Measurements from ENCODE around the gene ANO2.

ANO2 gene

DNA sequence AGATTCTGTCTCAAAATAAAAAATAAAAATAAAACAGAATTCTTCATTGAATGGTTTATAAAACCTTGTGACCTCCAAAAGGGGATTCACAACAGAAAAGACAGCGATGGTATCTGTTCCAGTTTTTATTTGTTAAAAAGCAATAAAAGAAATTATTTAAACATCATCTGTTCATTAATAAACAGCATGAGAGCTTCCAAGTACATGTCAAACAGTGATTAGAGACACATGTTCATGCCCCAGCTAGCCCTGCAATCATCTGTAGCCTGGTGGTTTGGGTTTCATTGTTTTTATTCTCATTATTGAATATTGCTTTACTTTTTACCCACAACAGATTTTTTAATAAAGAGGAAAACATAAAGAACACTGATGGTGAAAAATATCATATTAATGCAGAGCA is 173.3 kb downstream of the ANO2 start:
- no peak for DNase-seq

DNA sequence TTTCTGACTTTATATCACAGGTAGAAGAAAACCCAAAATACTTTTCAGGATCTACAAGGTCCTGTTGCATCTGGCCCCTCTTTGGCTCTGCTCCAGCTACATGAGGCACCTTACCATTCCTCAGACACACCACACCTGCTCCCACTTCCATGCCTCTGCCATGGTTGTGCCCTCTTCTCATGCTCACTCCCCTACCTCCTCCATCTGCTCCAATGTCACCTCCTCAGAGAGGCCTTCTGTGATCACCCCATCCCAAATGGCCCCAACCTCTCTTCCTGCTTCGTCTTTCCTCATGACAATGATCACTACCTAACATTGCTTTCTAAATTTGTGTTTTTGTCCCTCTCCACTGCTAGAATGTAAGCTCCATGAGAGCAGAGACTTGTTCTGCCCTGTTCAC is 174.3 kb downstream of the ANO2 start:
- DNase-seq, result no peak

DNA sequence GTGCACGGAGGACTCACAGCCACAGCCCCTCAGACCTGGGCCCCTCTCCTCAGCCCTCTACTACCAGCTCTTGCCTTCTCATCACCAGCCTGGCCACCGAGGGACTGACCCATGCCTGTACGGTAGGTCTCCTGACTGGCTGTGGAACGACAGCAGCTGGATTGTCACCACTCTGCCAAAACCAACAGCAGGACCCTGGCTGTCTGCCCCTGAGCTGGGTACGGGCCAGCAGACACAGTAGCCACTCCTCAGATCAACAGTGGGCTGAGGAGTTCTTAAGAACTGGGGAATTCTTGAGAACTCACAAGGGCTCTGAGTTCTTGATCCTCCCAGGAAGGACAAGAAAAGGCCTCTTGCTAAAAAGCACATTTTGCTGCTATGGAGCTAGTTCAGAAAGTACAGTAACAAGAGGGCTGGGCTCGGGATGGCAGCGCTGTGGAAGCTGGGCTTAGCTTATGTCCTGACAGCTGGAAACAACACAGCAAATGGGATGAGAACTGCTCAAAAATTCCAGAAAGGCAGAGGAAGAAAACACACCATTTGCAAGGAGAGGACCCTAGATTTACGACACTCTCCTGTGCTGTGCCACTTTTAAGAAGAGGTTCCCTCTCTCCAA is 176.4 kb downstream of the ANO2 start:
- no peak for DNase-seq

DNA sequence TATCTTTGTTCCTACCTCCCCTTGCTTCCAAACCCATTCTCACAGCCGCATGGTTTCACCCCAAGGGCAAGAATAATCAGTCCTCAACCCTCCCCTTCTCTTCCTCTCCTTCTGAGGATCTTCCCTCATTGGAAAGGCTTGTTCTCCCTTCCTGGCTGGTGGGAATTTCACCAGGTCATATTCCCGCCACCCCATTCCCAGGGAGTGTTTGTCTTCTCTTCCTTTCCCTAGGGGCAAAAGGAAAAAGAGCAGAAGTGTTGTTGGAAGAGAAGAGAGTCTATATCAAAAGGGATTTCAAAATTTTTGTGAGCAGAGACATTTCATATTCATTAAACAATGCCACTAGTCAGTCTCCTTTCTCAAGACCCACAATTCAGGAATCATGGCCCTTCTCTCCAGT is 176.9 kb downstream of the ANO2 start:
- DNase-seq, result no peak

DNA sequence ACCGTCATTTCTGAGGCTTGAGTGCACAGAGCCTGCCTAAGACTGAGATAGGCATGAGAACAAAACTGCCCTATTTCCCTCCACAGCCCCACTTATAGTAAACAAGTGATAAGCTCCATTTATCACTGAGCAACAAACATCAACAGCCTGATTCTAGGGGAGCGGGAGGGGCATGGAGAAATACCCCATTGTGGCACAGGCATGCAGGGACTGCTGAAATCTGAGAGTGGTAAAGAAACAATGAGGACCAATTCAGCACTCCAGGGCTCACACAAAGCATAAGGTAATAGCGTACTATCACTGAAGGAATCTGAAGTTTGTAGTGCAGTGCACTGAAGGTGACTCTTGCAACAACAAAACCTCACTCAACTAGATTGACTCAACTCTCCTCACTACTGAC is 186.7 kb downstream of the ANO2 start:
- DNase-seq, result no peak

DNA sequence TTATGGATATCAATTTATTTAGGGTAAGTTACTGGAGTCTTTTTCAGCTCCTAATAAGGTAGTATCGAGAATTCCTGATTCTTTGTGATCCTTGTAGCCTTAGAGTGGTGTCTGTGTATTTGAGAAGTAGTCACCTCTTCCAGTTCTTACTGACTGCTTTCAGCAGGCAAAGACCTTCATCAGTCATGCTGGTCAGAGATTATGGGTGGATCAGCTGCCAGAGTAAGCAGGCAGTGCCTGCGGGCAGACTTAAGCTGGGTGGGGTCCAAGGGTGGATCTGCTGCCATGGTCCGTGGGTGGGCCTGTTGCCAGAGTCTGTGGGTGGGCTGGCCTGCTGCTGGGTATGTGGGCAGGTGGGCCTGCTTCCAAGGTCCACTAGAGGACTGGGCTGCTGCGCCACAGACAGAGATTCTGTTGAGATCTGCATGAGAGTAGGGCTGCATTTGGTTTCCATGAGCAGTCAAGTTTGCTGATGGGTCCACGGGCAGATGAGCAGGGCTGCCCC is 188.7 kb downstream of the ANO2 start:
- no peak for DNase-seq

DNA sequence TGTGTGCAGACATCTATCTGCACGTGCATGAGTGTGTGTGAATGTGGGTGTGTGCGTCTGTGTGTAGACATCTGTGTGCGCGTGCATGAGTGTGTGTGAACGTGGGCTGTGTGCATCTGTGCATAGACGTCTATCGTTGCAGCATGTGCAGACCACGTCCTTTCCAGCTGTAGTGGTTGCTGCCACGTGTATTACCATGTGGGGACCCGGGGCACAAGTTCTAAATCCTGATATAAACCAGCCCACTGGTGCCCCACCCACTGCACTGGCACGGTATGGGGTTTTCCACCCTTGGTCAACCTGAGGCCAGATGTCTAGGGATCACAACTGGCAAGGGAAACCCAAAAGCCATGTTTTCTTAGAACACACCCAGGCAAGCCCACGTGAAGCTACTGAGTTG is 197.0 kb downstream of the ANO2 start:
- no peak for DNase-seq

DNA sequence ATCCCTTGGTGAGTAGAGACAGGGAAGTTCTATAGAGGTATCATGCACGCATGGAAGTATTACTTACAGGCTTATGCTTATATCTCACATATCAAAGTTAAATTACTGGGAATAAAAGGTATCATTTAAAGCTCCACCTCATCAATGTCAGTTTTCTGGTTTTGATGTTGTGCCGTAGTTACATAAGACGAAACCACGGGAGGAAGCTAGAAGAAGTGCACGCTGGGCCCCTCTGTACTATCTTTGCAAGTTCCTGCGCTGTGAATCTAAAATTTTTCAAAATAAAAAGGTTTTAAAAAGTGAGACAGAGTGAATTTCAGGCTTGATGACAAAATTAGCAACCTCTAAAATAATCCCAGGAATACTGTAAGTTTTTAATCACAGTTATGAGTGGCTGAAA is 198.1 kb downstream of the ANO2 start:
- DNase-seq, result no peak

DNA sequence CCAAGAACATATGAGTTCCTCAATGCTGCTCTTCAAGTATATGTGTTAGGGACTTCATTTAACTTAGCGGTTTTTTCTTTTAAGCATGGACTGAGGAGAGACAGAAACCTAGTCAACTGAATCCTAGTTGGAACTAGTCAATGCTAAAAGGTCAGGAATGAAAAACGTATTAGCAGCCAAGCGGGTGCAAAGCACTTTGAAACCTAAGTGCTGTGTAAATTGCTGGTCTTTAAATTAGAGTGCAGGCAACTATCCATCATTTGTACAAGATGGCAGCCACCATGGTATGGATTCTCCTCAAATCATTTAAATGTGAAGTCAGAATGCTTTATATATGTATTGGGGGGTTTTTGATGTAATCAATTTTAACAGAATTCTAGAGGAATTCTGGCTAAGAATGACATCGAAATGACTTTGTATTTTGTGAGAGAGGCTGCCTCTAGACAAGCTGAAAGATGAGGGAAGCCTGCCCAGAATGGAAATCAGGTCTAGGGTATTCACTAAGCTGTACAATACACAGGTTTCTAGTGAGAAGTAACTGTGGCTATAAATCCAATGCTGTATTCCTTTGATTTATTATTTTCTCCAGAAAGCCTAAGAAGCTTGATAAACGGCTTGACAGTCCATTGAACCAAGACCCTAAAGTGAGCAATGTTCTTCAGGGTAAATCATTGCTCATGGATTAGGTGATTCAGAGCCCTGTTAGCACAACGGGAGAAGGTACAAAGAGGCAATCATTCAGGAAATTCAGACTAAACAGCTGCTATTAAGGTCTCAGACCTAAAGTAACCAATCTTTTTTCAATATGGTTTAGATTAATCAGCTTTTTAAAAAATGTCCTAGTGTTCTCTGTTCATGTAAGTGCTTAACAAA is 198.8 kb downstream of the ANO2 start:
- no peak for DNase-seq

DNA sequence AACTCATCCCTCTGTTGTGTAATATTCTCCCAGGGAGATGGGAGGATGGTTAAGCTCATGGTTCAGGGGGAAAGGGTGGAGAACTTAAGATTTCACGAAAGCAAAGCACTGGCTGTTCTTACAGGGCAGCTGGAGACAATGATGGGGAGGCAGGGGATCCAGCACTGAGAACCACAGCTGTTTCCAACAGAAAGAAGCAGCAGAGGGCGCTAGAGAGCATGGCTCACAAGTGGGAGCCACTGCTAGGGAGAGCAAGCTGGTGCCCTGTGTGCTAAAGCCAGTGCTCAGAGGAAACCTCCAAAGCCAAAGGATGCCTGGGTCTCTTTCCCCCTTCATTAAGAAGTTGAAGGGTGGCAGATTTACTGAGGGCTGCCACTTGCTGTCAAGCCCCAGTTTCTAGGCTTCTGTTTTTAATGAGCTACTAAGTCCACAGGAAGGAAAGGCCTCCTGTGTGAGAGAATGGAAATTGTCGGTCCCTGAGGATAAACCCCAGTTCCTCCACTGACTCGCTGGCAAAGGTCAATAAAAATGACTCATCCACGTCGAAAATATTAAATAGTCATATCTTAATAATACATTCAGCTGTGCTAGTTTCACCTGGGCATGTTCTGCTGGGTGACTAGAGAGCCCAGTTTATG is 199.7 kb downstream of the ANO2 start:
- DNase-seq, result peak; percentile 17

DNA sequence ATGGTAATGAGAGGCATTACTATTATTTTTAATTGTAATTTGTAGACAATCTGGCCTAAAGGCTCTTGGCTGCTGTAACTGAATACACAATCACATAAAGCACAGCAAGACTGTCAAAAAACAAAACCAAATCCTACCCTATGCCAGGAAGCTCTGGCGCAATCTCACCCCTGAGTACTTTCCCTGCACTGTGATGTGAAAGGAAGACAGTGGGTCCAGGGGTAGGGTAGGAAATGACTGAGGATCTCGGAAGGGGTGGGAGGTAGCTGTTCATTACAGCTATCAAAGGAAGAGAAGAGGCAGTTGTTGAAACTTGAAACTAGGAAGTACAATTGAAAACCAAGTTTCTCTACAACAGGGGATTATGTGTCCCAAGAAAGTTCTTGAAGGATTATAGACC is 202.8 kb downstream of the ANO2 start:
- no peak for DNase-seq

DNA sequence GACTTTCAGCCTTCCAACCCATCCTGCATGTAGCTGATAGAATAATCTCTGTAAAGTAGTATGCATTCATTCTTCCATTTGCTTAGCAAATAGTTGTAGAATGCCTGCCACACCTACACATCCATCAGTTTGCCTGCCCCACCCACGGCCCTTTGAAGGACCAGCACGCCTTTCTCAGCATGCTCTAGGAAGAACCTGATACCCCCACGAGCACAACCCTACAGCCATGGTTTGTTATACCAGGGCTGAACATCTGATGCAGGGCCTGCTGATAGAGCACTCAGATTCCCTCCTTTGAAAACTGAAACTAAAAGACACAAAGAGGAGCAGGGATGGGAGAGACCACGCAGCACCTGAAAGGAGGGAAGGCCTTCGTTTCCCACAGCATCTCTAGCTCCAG is 205.1 kb downstream of the ANO2 start:
- no peak for DNase-seq

DNA sequence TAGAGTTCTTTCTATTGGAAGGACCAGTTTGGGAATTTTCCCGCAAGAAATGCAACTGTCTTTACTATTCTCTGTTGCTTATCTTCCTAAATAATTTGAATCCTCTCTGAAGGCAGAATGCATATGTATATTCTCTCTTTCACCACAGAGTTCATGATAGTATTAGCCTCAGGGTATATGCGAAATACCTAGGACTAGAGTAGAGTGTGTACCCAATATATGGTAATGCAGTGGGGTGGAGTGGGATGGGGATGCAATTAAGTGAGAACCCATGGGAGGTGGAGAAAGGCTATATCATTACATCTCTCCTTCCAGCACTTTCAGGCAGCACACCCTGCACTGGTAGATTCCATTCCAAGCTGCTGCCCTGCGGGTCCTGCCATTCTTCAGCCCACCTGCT is 207.3 kb downstream of the ANO2 start:
- no peak for DNase-seq

DNA sequence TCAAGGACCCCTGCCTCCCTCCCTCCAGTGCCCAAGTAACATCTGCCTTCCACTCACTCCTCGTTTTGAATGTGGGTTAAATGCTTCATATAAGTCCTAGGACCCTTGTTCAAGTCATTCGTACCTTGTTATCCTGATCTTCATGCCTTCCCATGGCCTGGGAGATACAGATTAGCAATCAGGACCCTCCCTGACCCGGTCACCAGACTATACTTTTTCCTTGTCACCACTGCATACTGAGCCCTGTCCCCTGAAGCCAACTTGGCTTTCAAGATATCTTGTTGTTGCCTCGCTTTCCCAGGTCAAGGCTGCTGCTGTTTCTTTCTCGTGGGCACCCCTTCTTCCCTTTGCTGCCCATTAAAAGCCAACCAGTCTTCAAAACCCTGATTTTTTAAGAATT is 208.5 kb downstream of the ANO2 start:
- no peak for DNase-seq

DNA sequence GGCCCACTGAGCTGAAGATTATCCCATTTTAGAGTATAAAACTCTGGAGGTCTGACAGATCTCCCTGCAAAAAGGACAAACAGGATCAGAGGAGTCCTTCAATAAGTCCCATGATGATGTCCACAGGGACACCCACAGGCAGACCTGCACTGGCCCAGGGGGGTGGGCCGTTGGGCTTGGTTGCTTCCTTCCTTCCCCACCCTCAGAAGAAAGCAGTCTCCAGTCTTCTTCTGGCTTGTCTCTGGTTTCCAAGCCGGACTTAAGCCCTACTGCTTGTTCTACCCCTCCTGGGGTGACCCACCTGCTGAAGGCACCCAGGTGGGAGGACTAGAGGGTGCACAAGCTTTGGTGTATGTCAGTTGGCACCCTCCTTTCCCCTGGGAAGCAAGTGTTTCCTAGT is 209.0 kb downstream of the ANO2 start:
- DNase-seq, result no peak

DNA sequence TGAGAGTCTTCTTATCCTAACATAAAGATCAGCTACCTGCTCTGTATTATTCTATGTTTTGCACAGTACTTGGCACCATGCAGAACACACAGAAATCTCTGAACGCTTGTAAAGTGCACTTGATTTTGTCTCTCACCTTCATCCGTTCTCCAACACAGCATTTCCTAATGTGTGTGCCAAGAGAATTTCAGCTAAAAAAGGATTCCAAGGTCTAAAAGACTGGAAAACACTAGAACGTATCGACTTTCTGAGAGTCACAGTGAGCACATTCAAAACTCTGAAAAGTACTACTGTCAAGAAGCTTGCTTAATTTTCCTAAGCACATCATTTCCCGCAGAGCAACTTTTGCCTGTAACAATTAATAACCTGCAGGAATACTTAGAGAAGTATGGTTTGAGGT is 211.1 kb downstream of the ANO2 start:
- DNase-seq, result no peak

DNA sequence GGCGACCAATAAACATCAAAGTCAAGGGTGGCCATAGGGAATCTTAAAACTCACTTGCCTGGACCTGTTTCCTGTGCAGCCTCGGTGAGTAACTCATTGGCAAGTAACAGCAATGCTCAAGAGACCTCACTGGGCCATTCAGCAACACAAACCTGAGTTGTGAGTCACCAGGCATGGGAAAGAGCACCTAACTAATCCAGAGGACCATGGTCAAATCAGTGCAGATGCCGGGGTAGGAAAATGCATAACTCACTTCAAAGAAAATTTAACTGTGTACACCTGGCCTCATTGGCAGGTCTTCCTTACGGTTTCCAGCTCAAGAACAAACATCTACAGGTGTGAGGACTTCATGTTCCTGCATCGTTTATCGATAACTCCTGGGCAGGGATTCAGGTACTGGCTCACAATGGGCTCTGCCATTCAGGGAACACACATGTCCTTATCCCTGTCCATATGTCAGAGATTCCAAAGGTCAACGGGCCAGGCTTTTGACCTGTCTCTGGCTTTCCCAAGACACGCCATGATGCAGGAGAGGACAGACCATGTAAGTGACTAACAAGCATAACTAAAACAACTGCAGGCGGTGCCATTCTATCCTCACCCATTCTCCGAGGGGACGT is 211.8 kb downstream of the ANO2 start:
- no peak for DNase-seq

DNA sequence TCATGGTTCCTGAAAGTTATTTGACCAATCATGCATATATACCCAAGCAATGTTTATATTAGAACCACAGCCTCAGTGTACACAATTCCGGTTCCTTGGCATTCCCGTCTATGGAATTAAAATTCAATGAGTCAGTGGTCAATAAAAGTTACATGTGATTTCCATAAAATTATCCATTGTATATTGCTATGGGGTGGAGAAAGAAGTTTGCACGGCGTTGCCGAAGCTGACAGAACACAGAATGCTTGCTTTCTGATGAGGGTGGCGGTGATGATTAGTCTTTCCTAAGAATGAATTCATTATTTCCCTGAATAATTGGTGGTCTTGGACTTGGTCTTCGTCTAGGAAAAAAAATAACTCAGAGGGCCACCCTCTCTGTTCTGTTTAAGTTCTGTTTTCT is 214.1 kb downstream of the ANO2 start:
- no peak for DNase-seq

DNA sequence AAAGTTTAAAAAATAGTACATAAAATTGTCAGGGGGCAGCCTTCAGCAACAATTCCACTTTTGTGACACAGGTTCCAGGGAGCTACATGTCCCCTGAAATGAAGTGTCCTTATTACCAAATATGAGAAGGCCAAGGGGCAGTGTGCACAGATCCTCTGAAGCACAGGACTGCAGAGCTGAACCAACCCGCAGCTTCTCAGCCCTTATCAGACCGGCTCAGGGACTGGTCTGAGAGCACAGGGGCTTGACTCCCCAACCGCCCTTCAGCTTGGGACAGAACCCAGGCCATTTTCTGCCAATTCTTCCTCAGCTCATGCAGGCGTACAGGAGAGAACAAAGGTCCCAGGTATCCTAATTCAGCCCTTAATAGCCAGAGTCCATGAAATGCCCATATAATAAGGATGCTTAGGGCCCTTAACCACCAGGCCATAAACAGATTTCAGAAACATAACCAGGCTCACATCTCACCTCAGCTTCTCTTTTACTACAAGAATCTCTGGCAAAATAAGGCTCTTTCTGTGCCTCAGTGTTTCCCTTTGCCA is 221.3 kb downstream of the ANO2 start:
- DNase-seq, result no peak

DNA sequence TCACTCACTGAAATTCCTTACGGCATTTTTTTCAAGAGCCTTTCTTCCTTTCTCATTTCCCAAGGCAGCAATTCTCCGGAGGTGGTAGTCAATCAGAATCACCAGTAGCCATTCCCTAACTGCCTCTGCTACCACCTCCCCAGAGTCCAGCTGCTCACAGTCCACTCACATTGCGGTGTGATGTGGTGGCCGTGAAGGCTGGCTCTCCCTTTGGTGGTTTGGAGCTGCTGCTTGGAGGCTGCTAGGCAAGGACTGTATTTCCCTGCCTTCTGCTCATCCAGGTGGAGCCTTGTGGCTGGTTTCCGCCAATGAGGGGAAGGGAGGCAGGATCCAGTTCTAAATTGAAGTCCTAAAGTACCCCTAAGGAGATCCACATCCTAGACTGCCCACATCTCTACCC is 222.0 kb downstream of the ANO2 start:
- DNase-seq, result no peak

DNA sequence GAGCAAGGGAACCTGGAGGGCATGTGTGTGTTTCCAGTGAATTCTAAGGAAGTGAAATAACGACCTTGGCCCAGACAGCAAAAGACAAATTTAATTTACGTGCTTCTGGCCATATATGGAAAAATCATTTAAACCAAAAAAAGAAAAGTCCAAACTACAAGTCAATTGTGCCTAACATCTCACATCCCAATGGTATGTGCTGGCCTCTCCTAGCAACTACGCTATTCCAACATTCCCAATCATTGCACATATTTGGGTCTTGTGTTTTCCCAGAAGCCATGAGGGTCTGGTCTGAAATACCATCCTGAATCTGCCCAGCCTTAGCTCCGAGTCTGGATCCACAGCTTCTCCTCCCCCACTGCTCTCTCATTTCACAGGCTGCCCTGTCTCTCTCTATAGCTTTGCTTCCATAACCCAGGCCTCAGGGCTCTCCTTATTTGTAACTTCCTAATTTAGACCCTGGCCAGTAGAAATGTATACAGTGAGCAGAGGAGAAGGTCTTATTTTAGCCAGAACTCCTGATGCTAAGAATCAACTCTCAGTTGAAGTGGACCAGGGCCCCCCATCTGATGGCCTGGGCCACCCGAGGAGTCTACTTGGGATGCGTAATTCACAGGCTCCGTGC is 224.6 kb downstream of the ANO2 start:
- DNase-seq, result no peak

DNA sequence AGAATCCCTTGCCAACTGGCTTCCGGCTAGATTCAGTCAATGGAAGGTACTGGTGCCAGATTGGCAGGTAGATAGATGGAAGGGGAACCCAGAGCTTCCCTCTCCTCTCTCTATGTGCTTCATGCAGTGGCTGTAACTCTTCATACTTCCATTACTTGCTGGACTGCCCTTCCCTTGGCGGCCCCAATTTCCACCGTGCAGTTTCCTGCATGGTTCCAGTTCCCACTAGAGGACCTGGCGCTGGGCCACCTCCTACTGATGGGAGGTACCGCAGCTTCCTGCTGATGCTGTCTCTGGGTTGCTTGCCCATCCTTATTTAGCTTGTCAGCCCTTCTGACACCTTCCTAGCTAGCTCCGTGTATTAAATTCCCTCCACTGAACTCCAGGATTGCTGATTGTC is 226.4 kb downstream of the ANO2 start:
- DNase-seq, result no peak

DNA sequence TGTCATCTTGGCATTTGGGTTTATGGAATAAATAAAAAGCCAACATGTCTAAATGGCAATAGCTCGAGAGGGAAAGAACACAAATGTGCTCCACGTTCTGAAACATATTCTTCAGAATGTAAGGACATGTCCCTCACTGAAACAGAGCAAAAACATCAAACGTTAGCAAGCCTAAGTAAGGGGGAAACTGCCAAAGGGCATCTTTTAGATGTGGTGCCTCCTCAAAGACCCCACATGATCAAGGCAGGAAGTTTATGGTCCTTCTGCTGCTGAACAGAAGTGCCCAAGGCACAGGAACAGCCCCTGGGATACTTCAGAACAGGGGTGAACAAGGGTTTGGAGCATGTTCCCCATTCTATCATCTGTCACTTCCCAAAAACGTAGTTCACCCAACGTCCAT is 227.0 kb downstream of the ANO2 start:
- DNase-seq, result no peak
